Transverse colon (tissue), 4 donors: ENCODE measurements around the gene RTN4RL1.

Source experiments
- EP300 ChIP-seq: sonication (generic); formaldehyde crosslinking; IDR thresholded peaks from one replicate; pipeline ENCODE4 v1.6.1; 2017; ENCODE audit warnings: antibody characterized with exemption, low read depth
- POLR2A ChIP-seq: fragments of 450-650 bp; IDR thresholded peaks from one replicate; pipeline ENCODE4 v1.6.1; 2016; ENCODE audit warnings: antibody characterized with exemption, mild to moderate bottlenecking, moderate library complexity
- POLR2AphosphoS5 ChIP-seq, 3 donors: sonication (generic); formaldehyde crosslinking; IDR thresholded peaks; one replicate each; pipeline ENCODE4 v1.6.1; 2016; ENCODE audit warnings: antibody characterized with exemption in 3 of 3
- TF ChIP-seq, protein P1 (sequence below), 5 experiments: fragments of 200-600 bp in 3 of 5; fragments of 450-650 bp in 2 of 5; sonication (generic) in 3 of 5; IDR thresholded peaks; 1 replicate in 2 of 5; 2 replicates in 3 of 5; pipeline ENCODE4 v1.5.1; 2016 to 2017; ENCODE audit warnings: antibody characterized with exemption in 5 of 5, inconsistent platforms in 3 of 5, mild to moderate bottlenecking in 2 of 5, moderate library complexity in 1 of 5

DNA sequence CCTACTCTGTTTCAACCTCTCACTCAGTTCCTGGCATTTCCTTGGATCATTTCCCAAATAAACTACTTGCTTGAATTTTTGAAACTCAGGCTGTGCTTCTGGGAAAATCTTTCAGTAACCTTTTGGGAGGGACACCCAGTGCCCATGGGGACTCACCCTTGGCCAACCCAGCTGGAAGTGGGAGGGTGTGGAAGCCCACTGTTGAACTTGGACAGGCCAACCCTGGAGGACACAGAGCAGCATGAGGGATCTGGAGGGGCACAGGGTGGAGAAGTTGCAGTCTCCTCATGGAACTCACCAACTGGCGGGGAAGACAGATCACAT, 11.2 kb downstream of the RTN4RL1 start:
- TF ChIP-seq, protein P1, sequence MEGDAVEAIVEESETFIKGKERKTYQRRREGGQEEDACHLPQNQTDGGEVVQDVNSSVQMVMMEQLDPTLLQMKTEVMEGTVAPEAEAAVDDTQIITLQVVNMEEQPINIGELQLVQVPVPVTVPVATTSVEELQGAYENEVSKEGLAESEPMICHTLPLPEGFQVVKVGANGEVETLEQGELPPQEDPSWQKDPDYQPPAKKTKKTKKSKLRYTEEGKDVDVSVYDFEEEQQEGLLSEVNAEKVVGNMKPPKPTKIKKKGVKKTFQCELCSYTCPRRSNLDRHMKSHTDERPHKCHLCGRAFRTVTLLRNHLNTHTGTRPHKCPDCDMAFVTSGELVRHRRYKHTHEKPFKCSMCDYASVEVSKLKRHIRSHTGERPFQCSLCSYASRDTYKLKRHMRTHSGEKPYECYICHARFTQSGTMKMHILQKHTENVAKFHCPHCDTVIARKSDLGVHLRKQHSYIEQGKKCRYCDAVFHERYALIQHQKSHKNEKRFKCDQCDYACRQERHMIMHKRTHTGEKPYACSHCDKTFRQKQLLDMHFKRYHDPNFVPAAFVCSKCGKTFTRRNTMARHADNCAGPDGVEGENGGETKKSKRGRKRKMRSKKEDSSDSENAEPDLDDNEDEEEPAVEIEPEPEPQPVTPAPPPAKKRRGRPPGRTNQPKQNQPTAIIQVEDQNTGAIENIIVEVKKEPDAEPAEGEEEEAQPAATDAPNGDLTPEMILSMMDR (IDR thresholded peaks at IDR 0.05) = no peak
- TF ChIP-seq POLR2AphosphoS5 (IDR thresholded peaks at IDR 0.05) (no peak), EP300 (no peak), POLR2A (no peak)
